Measurements from ENCODE around the gene C11orf52. TPM values are rescaled to one million over a fixed set of nuclear protein-coding genes. Genes with fewer than 3 reads are reported as not detected.
"Not testable (repeated sequence)": the region's sequence is repeated elsewhere in the genome, so short reads cannot be mapped to it uniquely, and the experiment has no call there.

C11orf52 gene
- polyA plus RNA-seq, 1 donor from 2014 or later = not detected

DNA sequence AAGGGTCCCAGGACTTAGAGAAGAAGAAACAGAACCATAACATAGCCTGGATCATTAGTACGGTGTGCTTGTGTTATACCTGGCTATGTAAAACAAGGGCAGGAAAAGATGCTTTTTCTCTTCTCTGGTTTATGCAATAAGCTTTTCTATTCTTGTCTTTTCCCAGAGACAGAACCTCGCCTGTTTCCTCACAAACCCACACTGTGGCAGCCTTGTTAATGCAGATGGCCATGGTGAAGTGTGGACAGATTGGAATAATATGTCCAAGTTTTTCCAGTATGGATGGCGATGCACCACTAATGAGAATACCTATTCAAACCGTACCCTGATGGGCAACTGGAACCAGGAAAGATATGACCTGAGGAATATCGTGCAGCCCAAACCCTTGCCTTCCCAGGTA, 36.5 kb upstream of the C11orf52 start:
- TF ChIP-seq EZH2 (IDR thresholded peaks at IDR 0.05; ENCODE audit: borderline replicate concordance, insufficient read depth, low read length, poor library complexity, severe bottlenecking) = no peak
- TF ChIP-seq, protein P1, sequence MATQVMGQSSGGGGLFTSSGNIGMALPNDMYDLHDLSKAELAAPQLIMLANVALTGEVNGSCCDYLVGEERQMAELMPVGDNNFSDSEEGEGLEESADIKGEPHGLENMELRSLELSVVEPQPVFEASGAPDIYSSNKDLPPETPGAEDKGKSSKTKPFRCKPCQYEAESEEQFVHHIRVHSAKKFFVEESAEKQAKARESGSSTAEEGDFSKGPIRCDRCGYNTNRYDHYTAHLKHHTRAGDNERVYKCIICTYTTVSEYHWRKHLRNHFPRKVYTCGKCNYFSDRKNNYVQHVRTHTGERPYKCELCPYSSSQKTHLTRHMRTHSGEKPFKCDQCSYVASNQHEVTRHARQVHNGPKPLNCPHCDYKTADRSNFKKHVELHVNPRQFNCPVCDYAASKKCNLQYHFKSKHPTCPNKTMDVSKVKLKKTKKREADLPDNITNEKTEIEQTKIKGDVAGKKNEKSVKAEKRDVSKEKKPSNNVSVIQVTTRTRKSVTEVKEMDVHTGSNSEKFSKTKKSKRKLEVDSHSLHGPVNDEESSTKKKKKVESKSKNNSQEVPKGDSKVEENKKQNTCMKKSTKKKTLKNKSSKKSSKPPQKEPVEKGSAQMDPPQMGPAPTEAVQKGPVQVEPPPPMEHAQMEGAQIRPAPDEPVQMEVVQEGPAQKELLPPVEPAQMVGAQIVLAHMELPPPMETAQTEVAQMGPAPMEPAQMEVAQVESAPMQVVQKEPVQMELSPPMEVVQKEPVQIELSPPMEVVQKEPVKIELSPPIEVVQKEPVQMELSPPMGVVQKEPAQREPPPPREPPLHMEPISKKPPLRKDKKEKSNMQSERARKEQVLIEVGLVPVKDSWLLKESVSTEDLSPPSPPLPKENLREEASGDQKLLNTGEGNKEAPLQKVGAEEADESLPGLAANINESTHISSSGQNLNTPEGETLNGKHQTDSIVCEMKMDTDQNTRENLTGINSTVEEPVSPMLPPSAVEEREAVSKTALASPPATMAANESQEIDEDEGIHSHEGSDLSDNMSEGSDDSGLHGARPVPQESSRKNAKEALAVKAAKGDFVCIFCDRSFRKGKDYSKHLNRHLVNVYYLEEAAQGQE (IDR thresholded peaks at IDR 0.05; ENCODE audit: borderline replicate concordance) = no peak
- no peak for TF ChIP-seq POLR2AphosphoS5 (IDR thresholded peaks at IDR 0.05)
- TF ChIP-seq, protein P2, sequence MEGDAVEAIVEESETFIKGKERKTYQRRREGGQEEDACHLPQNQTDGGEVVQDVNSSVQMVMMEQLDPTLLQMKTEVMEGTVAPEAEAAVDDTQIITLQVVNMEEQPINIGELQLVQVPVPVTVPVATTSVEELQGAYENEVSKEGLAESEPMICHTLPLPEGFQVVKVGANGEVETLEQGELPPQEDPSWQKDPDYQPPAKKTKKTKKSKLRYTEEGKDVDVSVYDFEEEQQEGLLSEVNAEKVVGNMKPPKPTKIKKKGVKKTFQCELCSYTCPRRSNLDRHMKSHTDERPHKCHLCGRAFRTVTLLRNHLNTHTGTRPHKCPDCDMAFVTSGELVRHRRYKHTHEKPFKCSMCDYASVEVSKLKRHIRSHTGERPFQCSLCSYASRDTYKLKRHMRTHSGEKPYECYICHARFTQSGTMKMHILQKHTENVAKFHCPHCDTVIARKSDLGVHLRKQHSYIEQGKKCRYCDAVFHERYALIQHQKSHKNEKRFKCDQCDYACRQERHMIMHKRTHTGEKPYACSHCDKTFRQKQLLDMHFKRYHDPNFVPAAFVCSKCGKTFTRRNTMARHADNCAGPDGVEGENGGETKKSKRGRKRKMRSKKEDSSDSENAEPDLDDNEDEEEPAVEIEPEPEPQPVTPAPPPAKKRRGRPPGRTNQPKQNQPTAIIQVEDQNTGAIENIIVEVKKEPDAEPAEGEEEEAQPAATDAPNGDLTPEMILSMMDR (IDR thresholded peaks at IDR 0.05; ENCODE audit: poor library complexity, severe bottlenecking) = no peak
- no peak for TF ChIP-seq SMC3 (conservative IDR thresholded peaks at IDR 0.05; ENCODE audit: poor library complexity)
- TF ChIP-seq MXI1 (conservative IDR thresholded peaks at IDR 0.05; ENCODE audit: poor library complexity, severe bottlenecking) = no peak
- no peak for TF ChIP-seq RAD21 (conservative IDR thresholded peaks at IDR 0.05)
- TF ChIP-seq EP300 (conservative IDR thresholded peaks at IDR 0.05; ENCODE audit: poor library complexity, severe bottlenecking) = no peak
- TF ChIP-seq TAF1 (IDR thresholded peaks at IDR 0.05; ENCODE audit: low read depth) = no peak
- no peaks in the 10 kb centered on the region for H3K36me3 ChIP-seq (ENCODE audit: insufficient read depth, low read length)
- no peaks in the 10 kb centered on the region for H3K9me3 ChIP-seq (ENCODE audit: low read length)
- H3K4me3 ChIP-seq (ENCODE audit: low read length) = no peak overlapping the region
- H3K79me2 ChIP-seq (replicated peaks; ENCODE audit: insufficient read depth, low read length) = no peaks in the 10 kb centered on the region
- H3K27me3 ChIP-seq (ENCODE audit: insufficient read depth, low read depth, low read length) = no peaks in the 10 kb centered on the region
- H3K9ac ChIP-seq (ENCODE audit: low read length) = no peak overlapping the region
- H3F3A ChIP-seq (ENCODE audit: insufficient read depth, low read length, poor library complexity, severe bottlenecking) = peaks cover 6% of the 10 kb centered on the region
- H4K20me1 ChIP-seq (ENCODE audit: insufficient read depth) = no peaks in the 10 kb centered on the region
- no peak overlapping the region for H3K4me2 ChIP-seq (ENCODE audit: low read length)
- H3K27ac ChIP-seq (ENCODE audit: low read length) = no peak overlapping the region
- no peak overlapping the region for H2AFZ ChIP-seq (ENCODE audit: low read depth, low read length)
- no peaks in the 10 kb centered on the region for H3K9me2 ChIP-seq (ENCODE audit: insufficient read depth, low read length)

DNA sequence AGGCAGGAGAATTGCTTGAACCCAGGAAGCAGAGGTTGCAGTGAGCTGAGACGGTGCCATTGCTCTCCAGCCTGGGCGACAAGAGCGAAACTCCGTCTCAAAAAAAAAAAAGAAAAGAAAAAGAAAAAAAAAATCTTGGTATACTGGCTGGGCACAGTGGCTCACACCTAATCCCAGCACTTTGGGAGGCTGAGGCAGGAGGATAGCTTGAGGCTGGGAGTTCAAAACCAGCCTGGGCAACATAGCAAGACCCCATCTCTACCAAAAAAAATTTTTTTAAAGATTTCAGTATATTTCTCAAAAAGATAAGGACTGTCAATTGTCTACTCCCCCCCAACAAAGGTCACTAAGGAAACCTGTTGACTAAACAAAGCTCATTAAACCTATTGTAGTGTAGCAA, 33.7 kb upstream of the C11orf52 start:
- not testable (repeated sequence) for H2AFZ ChIP-seq (ENCODE audit: low read depth, low read length); H3K4me2 ChIP-seq (ENCODE audit: low read length); H3K4me3 ChIP-seq (ENCODE audit: low read length); H3K36me3 ChIP-seq (ENCODE audit: insufficient read depth, low read length); H3F3A ChIP-seq (ENCODE audit: insufficient read depth, low read length, poor library complexity, severe bottlenecking); H4K20me1 ChIP-seq (ENCODE audit: insufficient read depth); H3K9me2 ChIP-seq (ENCODE audit: insufficient read depth, low read length); H3K27me3 ChIP-seq (ENCODE audit: insufficient read depth, low read depth, low read length); H3K9ac ChIP-seq (ENCODE audit: low read length); H3K27ac ChIP-seq (ENCODE audit: low read length); H3K9me3 ChIP-seq (ENCODE audit: low read length); H3K79me2 ChIP-seq (replicated peaks; ENCODE audit: insufficient read depth, low read length)

DNA sequence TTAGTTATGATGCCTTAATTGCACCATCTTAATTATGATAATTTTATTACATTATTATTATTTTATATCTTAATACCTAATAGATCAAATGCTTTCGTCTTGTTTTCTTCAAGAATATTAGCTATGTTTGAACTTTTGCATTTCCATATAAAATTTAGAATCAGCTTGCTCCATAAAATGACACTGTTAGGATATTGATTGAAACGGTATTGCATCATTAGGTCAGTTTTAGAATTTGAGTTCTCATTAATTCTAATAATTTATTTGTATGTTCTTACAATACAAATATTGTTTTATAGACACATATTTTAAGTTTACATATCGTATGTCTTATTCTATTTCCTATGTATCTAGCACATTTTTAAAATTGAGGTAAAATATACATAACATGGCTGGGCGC, 32.7 kb upstream of the C11orf52 start:
- Histone ChIP-seq H3K4me2 (ENCODE audit: low read length) (no peak overlapping the region), H2AFZ (ENCODE audit: low read depth, low read length) (no peak overlapping the region), H3K36me3 (ENCODE audit: insufficient read depth, low read length) (no peaks in the 10 kb centered on the region), H3F3A (ENCODE audit: insufficient read depth, low read length, poor library complexity, severe bottlenecking) (no peaks in the 10 kb centered on the region), H3K9me2 (ENCODE audit: insufficient read depth, low read length) (no peaks in the 10 kb centered on the region), H3K27ac (ENCODE audit: low read length) (no peak overlapping the region), H3K79me2 (replicated peaks; ENCODE audit: insufficient read depth, low read length) (no peaks in the 10 kb centered on the region), H3K9ac (ENCODE audit: low read length) (no peak overlapping the region), H3K9me3 (ENCODE audit: low read length) (no peaks in the 10 kb centered on the region), H4K20me1 (ENCODE audit: insufficient read depth) (no peaks in the 10 kb centered on the region), H3K4me3 (ENCODE audit: low read length) (no peak overlapping the region), H3K27me3 (ENCODE audit: insufficient read depth, low read depth, low read length) (no peaks in the 10 kb centered on the region)
- TF ChIP-seq, protein P1 (IDR thresholded peaks at IDR 0.05; ENCODE audit: borderline replicate concordance) = no peak
- TF ChIP-seq, protein P2 (IDR thresholded peaks at IDR 0.05; ENCODE audit: poor library complexity, severe bottlenecking) = no peak

Data from neural cell (in vitro differentiated cells).